COLO668 (cell line): ENCODE data around the gene GH2.
"Not testable (repeated sequence)": the region's sequence is repeated elsewhere in the genome, so short reads cannot be mapped to it uniquely, and the experiment has no call there.

Source experiments
- DNase-seq: peaks from one replicate; lab custom pipeline; 2025; ENCODE audit not compliant: unreplicated experiment; lab: John Stamatoyannopoulos, UW

The GH2 gene

GRCh38 chr17:63881935-63882601 is at the start of gene GH2:
TSS of gene GH2 (minus strand) at chr17:63881944. CDS start at chr17:63881801, 143 bp downstream.
- DNase-seq = peak; percentile 26

GRCh38 chr17:63930951-63931575 is 49.3 kb upstream of the GH2 start:
- DNase-seq = no peak

- no peak for DNase-seq
Measured at GRCh38 chr17:63929860-63930766, 48.4 kb upstream of the GH2 start.

GRCh38 chr17:63928966-63929695 is 47.4 kb upstream of the GH2 start:
- DNase-seq = no peak

GRCh38 chr17:63928172-63928666 is 46.5 kb upstream of the GH2 start:
- no peak for DNase-seq

GRCh38 chr17:63927464-63928171 is 45.9 kb upstream of the GH2 start:
- DNase-seq = no peak

- no peak for DNase-seq
Measured at GRCh38 chr17:63926164-63926563, 44.4 kb upstream of the GH2 start.

GRCh38 chr17:63925615-63926014 is 43.9 kb upstream of the GH2 start:
- DNase-seq = no peak

GRCh38 chr17:63922402-63922801 is 40.7 kb upstream of the GH2 start:
- DNase-seq = peak; percentile 1

GRCh38 chr17:63920779-63921178 is 39.0 kb upstream of the GH2 start:
- DNase-seq = not testable (repeated sequence)

- DNase-seq = not testable (repeated sequence)
Measured at GRCh38 chr17:63920050-63920449, 38.3 kb upstream of the GH2 start.

GRCh38 chr17:63919311-63919723 is 37.6 kb upstream of the GH2 start:
- peak; percentile 15 for DNase-seq

GRCh38 chr17:63918789-63919305 is 37.1 kb upstream of the GH2 start, which contains the start of gene GH1:
TSS of gene GH1 (minus strand) at chr17:63918839. CDS start at chr17:63918776, 63 bp downstream.
- DNase-seq = not testable (repeated sequence)

- no peak for DNase-seq
Measured at GRCh38 chr17:63918305-63918704, 36.6 kb upstream of the GH2 start.

- no peak for DNase-seq
Measured at GRCh38 chr17:63917646-63918045, 35.9 kb upstream of the GH2 start.

GRCh38 chr17:63917206-63917605 is 35.5 kb upstream of the GH2 start:
- not testable (repeated sequence) for DNase-seq

- no peak for DNase-seq
Measured at GRCh38 chr17:63916566-63917185, 34.9 kb upstream of the GH2 start.

GRCh38 chr17:63915753-63916152 is 34.0 kb upstream of the GH2 start:
- DNase-seq = not testable (repeated sequence)

GRCh38 chr17:63914471-63914870 is 32.7 kb upstream of the GH2 start:
- no peak for DNase-seq
